Effector CD8-positive, alpha-beta T cell (primary cell): Measurements from ENCODE around the gene FBXO17.

Experiments
- DNase-seq: peaks from one replicate; lab custom pipeline; 2025; lab: John Stamatoyannopoulos, UW

The FBXO17 gene

GRCh38 chr19:38891771-38892170 lies 83.8 kb downstream of the FBXO17 start:
- no peak for DNase-seq
